NCI-H2196 treated with DMSO at 0.1 percent for 48 hours (cell line): ENCODE measurements around the gene IFI6.
"Not testable (repeated sequence)": the region's sequence is repeated elsewhere in the genome, so short reads cannot be mapped to it uniquely, and the experiment has no call there.

Experiments used
- DNase-seq: peaks from one replicate; lab custom pipeline; 2025; ENCODE audit not compliant: unreplicated experiment; lab: John Stamatoyannopoulos, UW

Gene IFI6

GRCh38 chr1:27671964-27672749 lies at the start of gene IFI6:
Gene IFI6, minus strand, starts transcription at chr1:27672192. Its CDS starts 2,878 bp downstream, at chr1:27669314.
- peak; percentile 96 for DNase-seq

GRCh38 chr1:27719286-27720251 lies 47.6 kb upstream of the IFI6 start:
- DNase-seq = no peak

- DNase-seq = no peak
Observed at GRCh38 chr1:27716262-27716895, 44.4 kb upstream of the IFI6 start.

- no peak for DNase-seq
Observed at GRCh38 chr1:27713869-27714513, 42.0 kb upstream of the IFI6 start.

GRCh38 chr1:27713139-27713725 lies 41.2 kb upstream of the IFI6 start:
- no peak for DNase-seq

- no peak for DNase-seq
Observed at GRCh38 chr1:27710574-27710973, 38.6 kb upstream of the IFI6 start.

- no peak for DNase-seq
Observed at GRCh38 chr1:27705545-27705944, 33.6 kb upstream of the IFI6 start.

- DNase-seq = no peak
Observed at GRCh38 chr1:27704958-27705357, 33.0 kb upstream of the IFI6 start.

- not testable (repeated sequence) for DNase-seq
Observed at GRCh38 chr1:27696835-27697234, 24.8 kb upstream of the IFI6 start.

GRCh38 chr1:27690183-27690582 lies 18.2 kb upstream of the IFI6 start:
- DNase-seq = no peak

- no peak for DNase-seq
Observed at GRCh38 chr1:27689423-27690173, 17.6 kb upstream of the IFI6 start.

GRCh38 chr1:27687906-27688305 lies 15.9 kb upstream of the IFI6 start:
- no peak for DNase-seq

- no peak for DNase-seq
Observed at GRCh38 chr1:27686223-27686990, 14.4 kb upstream of the IFI6 start.

GRCh38 chr1:27684176-27684575 lies 12.2 kb upstream of the IFI6 start:
- no peak for DNase-seq

- DNase-seq = no peak
Observed at GRCh38 chr1:27682351-27682944, 10.5 kb upstream of the IFI6 start.

GRCh38 chr1:27681580-27681979 lies 9.6 kb upstream of the IFI6 start:
- DNase-seq = not testable (repeated sequence)

GRCh38 chr1:27680225-27680791 lies 8.3 kb upstream of the IFI6 start:
- not testable (repeated sequence) for DNase-seq

GRCh38 chr1:27678747-27679146 lies 6.8 kb upstream of the IFI6 start:
- no peak for DNase-seq
